WTC11 (cell line): ENCODE data around the gene THAP3. TPM values are rescaled to one million over a fixed set of nuclear protein-coding genes. Genes with fewer than 3 reads are reported as not detected.

ENCODE experiments used
- ATAC-seq: fragments of 200-7000 bp; cut with Tn5 transposase; 2 replicates; pipeline ENCODE4 v1.10.0; 2021; ENCODE audit warnings: mild to moderate bottlenecking, moderate library complexity
- CTCF ChIA-PET: fragments of 300-600 bp; sonication (Branson Sonifier 250); formaldehyde crosslinking; loops from one replicate; lab custom pipeline; 2021; ENCODE audit warnings: antibody characterized with exemption; lab: Charles Lee
- POLR2A ChIA-PET: fragments of 350-600 bp; sonication (Branson Sonifier 250); formaldehyde crosslinking; loops from one replicate; lab custom pipeline; 2021; ENCODE audit warnings: antibody characterized with exemption; lab: Charles Lee
- DNase-seq: peaks from one replicate; pipeline ENCODE4 v3.0.0; 2021; ENCODE audit warnings: low spot score
- H3K27ac Mint-ChIP-seq: 2 replicates; pipeline ENCODE4 v1.8.0; 2021; ENCODE audit warnings: mixed read lengths
- H3K27me3 Mint-ChIP-seq: 2 replicates; pipeline ENCODE4 v1.8.0; 2021; ENCODE audit warnings: low read depth, mild to moderate bottlenecking, moderate library complexity, mixed read lengths
- H3K36me3 Mint-ChIP-seq: 2 replicates; pipeline ENCODE4 v1.8.0; 2021; ENCODE audit warnings: mixed read lengths
- H3K4me1 Mint-ChIP-seq: 2 replicates; pipeline ENCODE4 v1.8.0; 2022; ENCODE audit warnings: mixed read lengths
- H3K4me3 Mint-ChIP-seq: 2 replicates; pipeline ENCODE4 v1.8.0; 2021; ENCODE audit warnings: mild to moderate bottlenecking, moderate library complexity, mixed read lengths
- H3K9me3 Mint-ChIP-seq: 2 replicates; pipeline ENCODE4 v1.8.0; 2021; ENCODE audit warnings: mixed read lengths
- AFF4 ChIP-seq: sonication (generic); formaldehyde crosslinking; IDR thresholded peaks from 2 replicates; pipeline ENCODE4 v1.8.1; 2023; ENCODE audit warnings: mild to moderate bottlenecking, missing genetic modification reagents, borderline replicate concordance
- E2F5 ChIP-seq: sonication (generic); formaldehyde crosslinking; IDR thresholded peaks from 2 replicates; pipeline ENCODE4 v1.8.1; 2022; ENCODE audit warnings: mild to moderate bottlenecking, moderate library complexity, missing genetic modification reagents
- ELF4 ChIP-seq: sonication (generic); formaldehyde crosslinking; IDR thresholded peaks from 2 replicates; pipeline ENCODE4 v1.8.1; 2022; ENCODE audit warnings: low read depth, mild to moderate bottlenecking, moderate library complexity, missing genetic modification reagents
- FOXK1 ChIP-seq: sonication (generic); formaldehyde crosslinking; IDR thresholded peaks from 2 replicates; pipeline ENCODE4 v1.8.0; 2022; ENCODE audit warnings: mild to moderate bottlenecking, moderate library complexity, missing genetic modification reagents
- JUN ChIP-seq: sonication (generic); formaldehyde crosslinking; IDR thresholded peaks from 2 replicates; pipeline ENCODE4 v1.8.0; 2023; ENCODE audit warnings: mild to moderate bottlenecking, missing genetic modification reagents
- NFATC4 ChIP-seq: fragments of 250-450 bp; sonication (Bioruptor Pico); IDR thresholded peaks from 2 replicates; pipeline ENCODE4 v1.9.0; 2021; ENCODE audit warnings: mild to moderate bottlenecking
- TEAD4 ChIP-seq: sonication (generic); formaldehyde crosslinking; IDR thresholded peaks from 2 replicates; pipeline ENCODE4 v1.8.0; 2022; ENCODE audit warnings: mild to moderate bottlenecking, missing genetic modification reagents
- TP53 ChIP-seq: sonication (generic); formaldehyde crosslinking; IDR thresholded peaks from 2 replicates; pipeline ENCODE4 v1.8.1; 2023; ENCODE audit warnings: mild to moderate bottlenecking, missing genetic modification reagents
- ZMAT4 ChIP-seq: fragments of 250-450 bp; sonication (Bioruptor Pico); IDR thresholded peaks from 2 replicates; pipeline ENCODE4 v1.9.0; 2021; ENCODE audit warnings: mild to moderate bottlenecking
- ZNF317 ChIP-seq: sonication (generic); formaldehyde crosslinking; IDR thresholded peaks from 2 replicates; pipeline ENCODE4 v1.8.1; 2023; ENCODE audit warnings: low read depth, mild to moderate bottlenecking, moderate library complexity, missing genetic modification reagents, borderline replicate concordance
- total RNA-seq: library from RNA; stranded (reverse); gene quantifications from 3 replicates; pipeline ENCODE4 v1.2.3, GENCODE V29; 2021
- TF ChIP-seq, protein P1 (sequence below): fragments of 250-450 bp; sonication (Bioruptor Pico); IDR thresholded peaks from 2 replicates; pipeline ENCODE4 v1.9.0; 2021; ENCODE audit warnings: mild to moderate bottlenecking, borderline replicate concordance
- TF ChIP-seq, protein P2 (sequence below): sonication (generic); formaldehyde crosslinking; conservative IDR thresholded peaks from 2 replicates; pipeline ENCODE4 v1.8.1; 2022; ENCODE audit warnings: mild to moderate bottlenecking, missing genetic modification reagents
- TF ChIP-seq, protein P3 (sequence below): fragments of 250-450 bp; sonication (Bioruptor Pico); IDR thresholded peaks from 2 replicates; pipeline ENCODE4 v2.1.2; 2022; ENCODE audit warnings: mild to moderate bottlenecking, moderate library complexity
- TF ChIP-seq, protein P4 (sequence below): sonication (generic); formaldehyde crosslinking; IDR thresholded peaks from 2 replicates; pipeline ENCODE4 v1.8.0; 2022; ENCODE audit warnings: missing genetic modification reagents

Gene THAP3
- total RNA-seq, 1 experiment from 2014 or later: 14.8 TPM

- Mint-ChIP-seq H3K27ac (no peak overlapping the region), H3K9me3 (no peaks in the 10 kb centered on the region), H3K27me3 (no peaks in the 10 kb centered on the region), H3K4me1 (peaks cover 17% of the 10 kb centered on the region), H3K4me3 (0 out of 2 replicates have a peak overlapping the region, but pooled peaks have one; percentile 21), H3K36me3 (peaks cover 3% of the 10 kb centered on the region; the same call in 1 of the 2 replicates)
- TF ChIP-seq, protein P1, sequence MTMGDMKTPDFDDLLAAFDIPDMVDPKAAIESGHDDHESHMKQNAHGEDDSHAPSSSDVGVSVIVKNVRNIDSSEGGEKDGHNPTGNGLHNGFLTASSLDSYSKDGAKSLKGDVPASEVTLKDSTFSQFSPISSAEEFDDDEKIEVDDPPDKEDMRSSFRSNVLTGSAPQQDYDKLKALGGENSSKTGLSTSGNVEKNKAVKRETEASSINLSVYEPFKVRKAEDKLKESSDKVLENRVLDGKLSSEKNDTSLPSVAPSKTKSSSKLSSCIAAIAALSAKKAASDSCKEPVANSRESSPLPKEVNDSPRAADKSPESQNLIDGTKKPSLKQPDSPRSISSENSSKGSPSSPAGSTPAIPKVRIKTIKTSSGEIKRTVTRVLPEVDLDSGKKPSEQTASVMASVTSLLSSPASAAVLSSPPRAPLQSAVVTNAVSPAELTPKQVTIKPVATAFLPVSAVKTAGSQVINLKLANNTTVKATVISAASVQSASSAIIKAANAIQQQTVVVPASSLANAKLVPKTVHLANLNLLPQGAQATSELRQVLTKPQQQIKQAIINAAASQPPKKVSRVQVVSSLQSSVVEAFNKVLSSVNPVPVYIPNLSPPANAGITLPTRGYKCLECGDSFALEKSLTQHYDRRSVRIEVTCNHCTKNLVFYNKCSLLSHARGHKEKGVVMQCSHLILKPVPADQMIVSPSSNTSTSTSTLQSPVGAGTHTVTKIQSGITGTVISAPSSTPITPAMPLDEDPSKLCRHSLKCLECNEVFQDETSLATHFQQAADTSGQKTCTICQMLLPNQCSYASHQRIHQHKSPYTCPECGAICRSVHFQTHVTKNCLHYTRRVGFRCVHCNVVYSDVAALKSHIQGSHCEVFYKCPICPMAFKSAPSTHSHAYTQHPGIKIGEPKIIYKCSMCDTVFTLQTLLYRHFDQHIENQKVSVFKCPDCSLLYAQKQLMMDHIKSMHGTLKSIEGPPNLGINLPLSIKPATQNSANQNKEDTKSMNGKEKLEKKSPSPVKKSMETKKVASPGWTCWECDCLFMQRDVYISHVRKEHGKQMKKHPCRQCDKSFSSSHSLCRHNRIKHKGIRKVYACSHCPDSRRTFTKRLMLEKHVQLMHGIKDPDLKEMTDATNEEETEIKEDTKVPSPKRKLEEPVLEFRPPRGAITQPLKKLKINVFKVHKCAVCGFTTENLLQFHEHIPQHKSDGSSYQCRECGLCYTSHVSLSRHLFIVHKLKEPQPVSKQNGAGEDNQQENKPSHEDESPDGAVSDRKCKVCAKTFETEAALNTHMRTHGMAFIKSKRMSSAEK (CRISPR knock-in tag): no peak
- TF ChIP-seq ELF4 (CRISPR knock-in tag) (no peak), NFATC4 (no peak), TEAD4 (CRISPR knock-in tag) (no peak), FOXK1 (CRISPR knock-in tag) (no peak), ZMAT4 (no peak), TP53 (no peak), ZNF317 (CRISPR knock-in tag) (no peak), JUN (CRISPR knock-in tag) (no peak), AFF4 (CRISPR knock-in tag) (no peak), E2F5 (CRISPR knock-in tag) (no peak)
- TF ChIP-seq, protein P2, sequence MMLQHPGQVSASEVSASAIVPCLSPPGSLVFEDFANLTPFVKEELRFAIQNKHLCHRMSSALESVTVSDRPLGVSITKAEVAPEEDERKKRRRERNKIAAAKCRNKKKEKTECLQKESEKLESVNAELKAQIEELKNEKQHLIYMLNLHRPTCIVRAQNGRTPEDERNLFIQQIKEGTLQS (CRISPR knock-in tag): no peak
- TF ChIP-seq, protein P3, sequence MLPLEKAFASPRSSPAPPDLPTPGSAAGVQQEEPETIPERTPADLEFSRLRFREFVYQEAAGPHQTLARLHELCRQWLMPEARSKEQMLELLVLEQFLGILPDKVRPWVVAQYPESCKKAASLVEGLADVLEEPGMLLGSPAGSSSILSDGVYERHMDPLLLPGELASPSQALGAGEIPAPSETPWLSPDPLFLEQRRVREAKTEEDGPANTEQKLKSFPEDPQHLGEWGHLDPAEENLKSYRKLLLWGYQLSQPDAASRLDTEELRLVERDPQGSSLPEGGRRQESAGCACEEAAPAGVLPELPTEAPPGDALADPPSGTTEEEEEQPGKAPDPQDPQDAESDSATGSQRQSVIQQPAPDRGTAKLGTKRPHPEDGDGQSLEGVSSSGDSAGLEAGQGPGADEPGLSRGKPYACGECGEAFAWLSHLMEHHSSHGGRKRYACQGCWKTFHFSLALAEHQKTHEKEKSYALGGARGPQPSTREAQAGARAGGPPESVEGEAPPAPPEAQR (CRISPR knock-in tag): no peak
- TF ChIP-seq, protein P4, sequence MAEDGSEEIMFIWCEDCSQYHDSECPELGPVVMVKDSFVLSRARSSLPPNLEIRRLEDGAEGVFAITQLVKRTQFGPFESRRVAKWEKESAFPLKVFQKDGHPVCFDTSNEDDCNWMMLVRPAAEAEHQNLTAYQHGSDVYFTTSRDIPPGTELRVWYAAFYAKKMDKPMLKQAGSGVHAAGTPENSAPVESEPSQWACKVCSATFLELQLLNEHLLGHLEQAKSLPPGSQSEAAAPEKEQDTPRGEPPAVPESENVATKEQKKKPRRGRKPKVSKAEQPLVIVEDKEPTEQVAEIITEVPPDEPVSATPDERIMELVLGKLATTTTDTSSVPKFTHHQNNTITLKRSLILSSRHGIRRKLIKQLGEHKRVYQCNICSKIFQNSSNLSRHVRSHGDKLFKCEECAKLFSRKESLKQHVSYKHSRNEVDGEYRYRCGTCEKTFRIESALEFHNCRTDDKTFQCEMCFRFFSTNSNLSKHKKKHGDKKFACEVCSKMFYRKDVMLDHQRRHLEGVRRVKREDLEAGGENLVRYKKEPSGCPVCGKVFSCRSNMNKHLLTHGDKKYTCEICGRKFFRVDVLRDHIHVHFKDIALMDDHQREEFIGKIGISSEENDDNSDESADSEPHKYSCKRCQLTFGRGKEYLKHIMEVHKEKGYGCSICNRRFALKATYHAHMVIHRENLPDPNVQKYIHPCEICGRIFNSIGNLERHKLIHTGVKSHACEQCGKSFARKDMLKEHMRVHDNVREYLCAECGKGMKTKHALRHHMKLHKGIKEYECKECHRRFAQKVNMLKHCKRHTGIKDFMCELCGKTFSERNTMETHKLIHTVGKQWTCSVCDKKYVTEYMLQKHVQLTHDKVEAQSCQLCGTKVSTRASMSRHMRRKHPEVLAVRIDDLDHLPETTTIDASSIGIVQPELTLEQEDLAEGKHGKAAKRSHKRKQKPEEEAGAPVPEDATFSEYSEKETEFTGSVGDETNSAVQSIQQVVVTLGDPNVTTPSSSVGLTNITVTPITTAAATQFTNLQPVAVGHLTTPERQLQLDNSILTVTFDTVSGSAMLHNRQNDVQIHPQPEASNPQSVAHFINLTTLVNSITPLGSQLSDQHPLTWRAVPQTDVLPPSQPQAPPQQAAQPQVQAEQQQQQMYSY (CRISPR knock-in tag): no peak
- DNase-seq (no peak), ATAC-seq (no peak)
- POLR2A ChIA-PET: interaction anchor here (0.7 kb wide), 1 partner anchor 1459 kb away, joined by 4 read pairs; no protein-coding TSS in a partner anchor
- CTCF ChIA-PET: interaction anchor here (0.7 to 2.9 kb wide), 3 partner anchors 22 to 134 kb away, joined by 3 to 20 read pairs (median 3); partner anchors contain the start of genes NOL9 and TAS1R1
Observed at GRCh38 chr1:6581561-6582305, 42.9 kb upstream of the THAP3 start.
